GM19438 (cell line): ENCODE data around the gene PLIN3.
"Not testable (repeated sequence)": the region's sequence is repeated elsewhere in the genome, so short reads cannot be mapped to it uniquely, and the experiment has no call there.

Experiments
- ATAC-seq: cut with Tn5 transposase; IDR thresholded peaks from one replicate; pipeline ENCODE4 v1.9.1; 2021; ENCODE audit warnings: low read depth; ENCODE audit not compliant: unreplicated experiment

PLIN3 gene

GRCh38 chr19:4867534-4868285 lies at the start of gene PLIN3:
TSS of gene PLIN3 (minus strand) at chr19:4867667. CDS start at chr19:4861394, 6,273 bp downstream.
- ATAC-seq, result no peak

- ATAC-seq, result no peak
Observed at GRCh38 chr19:4916292-4917082, 49.0 kb upstream of the PLIN3 start.

GRCh38 chr19:4914736-4915501 lies 47.5 kb upstream of the PLIN3 start:
- no peak for ATAC-seq

- ATAC-seq, result no peak
Observed at GRCh38 chr19:4913996-4914735, 46.7 kb upstream of the PLIN3 start.

GRCh38 chr19:4911786-4912672 lies 44.6 kb upstream of the PLIN3 start:
- no peak for ATAC-seq

- no peak for ATAC-seq
Observed at GRCh38 chr19:4911314-4911713, 43.8 kb upstream of the PLIN3 start.

- no peak for ATAC-seq
Observed at GRCh38 chr19:4910594-4911281, 43.3 kb upstream of the PLIN3 start.

- peak; percentile 70 for ATAC-seq
Observed at GRCh38 chr19:4909897-4910593, 42.6 kb upstream of the PLIN3 start.

- no peak for ATAC-seq
Observed at GRCh38 chr19:4909156-4909896, 41.9 kb upstream of the PLIN3 start, which contains the start of gene UHRF1. TSS of gene UHRF1 (plus strand) at chr19:4909501. CDS start at chr19:4910886, 1,385 bp downstream.

- no peak for ATAC-seq
Observed at GRCh38 chr19:4908781-4909155, 41.3 kb upstream of the PLIN3 start.

GRCh38 chr19:4908360-4908759 lies 40.9 kb upstream of the PLIN3 start:
- no peak for ATAC-seq

GRCh38 chr19:4906963-4907362 lies 39.5 kb upstream of the PLIN3 start:
- ATAC-seq, result no peak

- ATAC-seq, result no peak
Observed at GRCh38 chr19:4904481-4904880, 37.0 kb upstream of the PLIN3 start.

- no peak for ATAC-seq
Observed at GRCh38 chr19:4902796-4903195, 35.3 kb upstream of the PLIN3 start, which contains the start of gene ARRDC5. TSS of gene ARRDC5 (minus strand) at chr19:4902896. CDS start at chr19:4902825, 71 bp downstream.

- not testable (repeated sequence) for ATAC-seq
Observed at GRCh38 chr19:4900879-4901278, 33.4 kb upstream of the PLIN3 start.

GRCh38 chr19:4897146-4897545 lies 29.7 kb upstream of the PLIN3 start:
- no peak for ATAC-seq

- ATAC-seq, result no peak
Observed at GRCh38 chr19:4896372-4896771, 28.9 kb upstream of the PLIN3 start.
